DMS114 treated with DMSO at 0.1 percent for 48 hours (cell line): ENCODE measurements around the gene KCNJ12.
"Not testable (repeated sequence)": the region's sequence is repeated elsewhere in the genome, so short reads cannot be mapped to it uniquely, and the experiment has no call there.

Experiments
- DNase-seq: peaks from one replicate; lab custom pipeline; 2025; ENCODE audit not compliant: unreplicated experiment; lab: John Stamatoyannopoulos, UW

The KCNJ12 gene

DNA sequence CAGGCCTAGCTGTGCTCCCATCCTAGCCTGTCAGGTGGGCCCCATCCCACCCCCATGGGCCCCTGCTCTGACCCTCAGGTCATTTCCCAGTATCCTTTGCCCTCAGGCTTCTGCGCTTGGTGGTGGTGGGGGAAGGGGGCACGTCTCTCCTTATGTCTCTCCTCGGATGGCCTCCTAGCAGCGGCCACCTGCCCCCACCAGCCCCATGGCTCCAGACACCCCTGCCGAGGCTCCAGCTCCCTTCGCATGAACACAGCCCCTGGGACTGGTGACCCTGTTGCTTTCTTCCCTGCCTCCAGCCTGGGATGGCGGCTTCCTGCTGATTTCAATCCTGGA, 27.3 kb upstream of the KCNJ12 start:
- DNase-seq, result not testable (repeated sequence)

DNA sequence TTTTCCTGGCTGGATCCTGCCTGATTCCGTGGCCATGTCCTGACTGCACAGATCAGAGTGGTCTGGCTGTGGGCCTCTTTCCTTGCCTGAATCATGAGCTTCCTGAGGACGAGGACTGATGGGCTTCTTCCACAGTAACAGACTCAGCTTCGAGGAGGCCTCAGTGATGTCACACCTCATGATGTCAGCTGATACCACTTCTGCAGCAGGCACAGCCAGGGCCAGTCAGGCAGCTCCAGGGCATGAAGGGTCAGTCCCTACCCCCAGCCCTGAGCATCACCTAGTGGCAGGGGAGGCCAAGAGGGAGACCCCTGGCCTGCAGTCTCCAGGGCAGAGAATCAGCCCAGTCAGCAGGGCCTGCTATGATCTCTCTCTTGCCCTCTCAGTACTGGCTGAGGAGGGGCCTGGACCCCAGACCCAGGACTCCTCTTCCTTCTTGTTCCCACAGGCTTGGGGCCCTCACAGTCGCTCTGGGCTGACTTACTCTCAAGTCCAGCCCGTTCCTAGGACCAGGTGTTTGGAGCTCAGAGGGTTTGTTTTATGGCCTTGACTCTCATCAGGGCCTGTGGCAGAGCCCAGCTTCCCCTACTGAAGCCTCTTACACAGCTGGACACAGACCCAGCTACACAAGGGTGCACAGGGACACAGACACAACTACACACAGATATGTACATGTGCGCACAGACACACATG, 26.7 kb upstream of the KCNJ12 start:
- DNase-seq, result not testable (repeated sequence)

DNA sequence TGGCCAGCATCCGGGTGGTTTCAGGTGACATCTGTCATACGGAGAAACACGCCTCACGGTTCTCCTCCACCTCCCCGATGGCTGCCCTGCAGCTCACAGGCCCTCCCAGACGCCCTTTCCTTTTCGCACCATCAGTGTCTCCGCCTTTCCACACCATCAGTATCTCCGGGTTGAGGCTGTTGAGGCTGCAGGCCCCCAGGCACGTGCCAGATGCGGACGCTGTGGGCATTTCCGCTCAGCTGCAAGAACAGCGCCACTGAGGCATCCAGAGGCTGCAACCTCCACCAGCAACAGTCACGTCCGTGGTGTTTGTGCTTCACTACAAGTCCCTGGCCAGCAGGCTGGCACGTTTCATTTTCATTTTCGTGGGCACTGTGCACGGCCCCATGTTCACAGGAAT, 25.7 kb upstream of the KCNJ12 start:
- DNase-seq, result not testable (repeated sequence)

DNA sequence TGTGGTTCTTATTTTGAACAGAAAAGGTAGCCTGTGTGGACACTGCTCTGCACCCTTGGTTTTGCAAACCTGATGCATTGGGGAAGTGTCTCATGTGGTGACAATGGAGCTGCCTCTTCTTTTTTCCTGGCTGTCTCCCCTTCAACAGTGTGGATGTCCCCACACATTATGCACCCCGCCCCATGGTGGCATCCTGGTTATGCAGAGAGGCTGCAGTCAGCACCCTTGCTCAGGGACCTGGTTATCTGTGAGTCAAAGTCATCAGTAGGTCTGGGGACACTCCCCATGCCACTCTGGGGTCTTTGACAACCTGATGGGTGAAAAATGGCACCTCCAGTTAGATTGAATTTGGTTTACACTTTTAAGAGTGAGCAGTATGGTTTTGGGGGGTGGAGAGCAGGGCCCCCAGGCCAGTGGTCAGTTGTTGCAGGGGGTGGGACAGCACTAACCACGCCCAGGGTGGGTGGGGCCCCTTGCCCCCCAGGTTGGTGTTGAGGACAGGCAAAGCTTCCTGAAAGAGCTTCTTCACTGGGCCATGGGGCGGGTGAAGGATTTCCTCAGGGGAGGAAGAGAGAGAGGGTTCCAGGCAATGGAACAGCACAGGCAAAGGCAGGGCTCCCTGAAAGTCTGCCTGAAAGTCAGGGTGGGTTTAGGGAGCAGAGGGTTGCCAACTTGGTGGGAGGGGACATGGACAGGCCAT, 24.6 kb upstream of the KCNJ12 start:
- no peak for DNase-seq

DNA sequence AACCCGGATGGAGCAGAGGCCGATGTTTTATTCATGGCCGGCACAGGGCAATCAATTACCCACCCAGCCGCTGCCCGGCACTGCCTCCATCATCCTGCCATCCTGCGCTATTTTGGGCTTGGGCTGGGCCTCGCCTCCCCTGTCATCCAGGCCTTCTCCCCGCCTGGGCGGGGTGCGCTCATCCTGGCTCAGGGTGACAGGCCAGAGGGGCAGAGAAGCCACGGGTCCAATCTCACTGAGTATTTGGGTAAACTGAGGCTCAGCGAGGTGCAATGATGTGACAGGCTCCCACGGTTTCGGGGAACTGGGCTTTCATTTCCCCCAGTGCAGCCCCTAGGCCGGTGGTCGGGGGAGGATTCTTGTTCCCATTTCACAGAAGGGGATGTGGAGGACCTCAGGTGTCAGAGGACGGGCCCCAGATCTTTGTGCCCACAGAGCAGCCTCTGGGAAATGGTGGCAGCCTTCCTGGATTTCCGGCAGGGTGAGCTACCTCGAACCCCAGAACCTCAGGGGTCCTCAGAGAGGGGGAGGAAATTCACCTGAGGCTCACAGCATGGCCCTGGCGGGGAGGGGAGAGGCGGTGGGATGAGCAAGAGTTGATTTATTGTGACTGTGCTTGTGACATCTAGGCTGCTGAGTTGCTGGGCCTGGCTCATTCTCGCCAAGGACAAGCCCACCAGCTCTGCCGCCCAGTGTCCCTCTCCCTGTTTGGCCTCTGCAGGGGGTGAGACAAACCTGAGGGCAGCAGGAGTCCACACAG, 23.8 kb upstream of the KCNJ12 start:
- no peak for DNase-seq

DNA sequence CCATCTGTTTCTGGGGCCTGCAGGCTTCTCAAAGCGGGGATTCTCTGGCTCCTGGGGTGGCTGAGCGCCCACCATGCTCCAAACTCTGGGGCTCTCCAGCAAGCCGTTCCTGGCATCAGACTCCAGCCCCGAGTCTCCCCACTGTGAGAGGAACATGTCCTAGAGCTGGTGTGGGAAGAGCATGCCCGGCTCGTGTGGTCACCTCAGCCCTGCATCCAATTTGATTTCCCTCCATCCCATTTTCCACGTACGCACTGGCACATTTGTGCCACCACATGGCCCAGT, 23.2 kb upstream of the KCNJ12 start:
- no peak for DNase-seq

DNA sequence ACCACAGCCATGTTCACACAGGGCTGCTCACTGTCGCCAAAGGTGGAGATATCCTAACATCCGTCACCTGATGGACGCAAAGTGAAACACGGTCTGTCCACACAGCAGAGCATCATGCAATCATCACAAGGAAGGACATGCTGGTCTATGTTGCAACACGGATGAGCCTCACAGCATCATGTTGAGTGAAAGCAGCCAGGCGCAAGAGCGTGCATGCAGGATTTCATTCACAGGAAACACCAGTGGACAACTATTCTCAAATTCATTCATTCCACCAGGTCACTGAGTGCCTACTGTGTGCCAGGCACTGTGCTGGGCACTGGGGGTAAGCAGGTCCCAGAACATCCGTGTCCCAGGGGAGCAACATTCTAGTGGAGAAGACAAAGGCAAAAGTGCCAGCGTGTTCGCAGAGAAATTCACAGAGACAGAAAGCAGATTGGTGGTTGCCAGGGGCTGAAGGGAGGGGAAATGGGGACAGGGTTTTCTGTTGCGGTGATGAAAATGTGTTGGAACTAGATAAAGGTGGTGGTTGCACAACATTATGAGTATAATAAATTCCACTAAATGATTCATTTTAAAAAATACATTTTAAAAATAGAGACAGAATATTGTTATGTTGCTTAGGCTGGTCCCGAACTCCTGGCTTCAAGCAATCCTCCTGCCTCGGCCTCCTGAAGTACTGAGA, 22.7 kb upstream of the KCNJ12 start:
- DNase-seq, result no peak

DNA sequence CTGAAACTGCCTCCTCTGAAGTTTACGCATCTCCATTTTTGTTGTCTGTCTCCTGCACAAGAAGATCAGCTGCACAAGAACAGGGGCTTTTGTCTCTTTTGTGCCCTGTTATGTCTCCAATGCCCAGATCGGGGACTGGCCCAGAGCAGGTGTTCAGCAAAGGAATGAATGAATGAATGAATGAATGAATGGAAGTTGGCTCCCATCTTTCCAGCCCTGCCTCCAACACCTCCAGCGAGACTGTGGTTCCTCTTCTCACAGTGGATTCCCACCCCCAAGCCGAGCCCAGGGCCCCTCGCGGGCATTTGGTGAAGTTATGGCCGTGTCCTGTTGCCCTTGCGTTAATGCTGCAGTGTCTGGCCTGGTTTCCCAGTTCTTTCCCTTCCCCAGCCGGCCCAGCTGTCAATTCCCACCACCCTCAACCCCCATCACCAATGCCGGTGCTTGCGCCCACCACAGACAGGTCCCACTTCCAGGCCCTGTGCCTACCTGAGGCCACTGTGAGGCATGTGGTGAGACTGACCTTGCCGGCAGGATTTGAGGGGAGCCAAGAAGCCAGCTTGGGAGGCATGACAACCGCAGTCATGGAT, 21.3 kb upstream of the KCNJ12 start:
- no peak for DNase-seq

DNA sequence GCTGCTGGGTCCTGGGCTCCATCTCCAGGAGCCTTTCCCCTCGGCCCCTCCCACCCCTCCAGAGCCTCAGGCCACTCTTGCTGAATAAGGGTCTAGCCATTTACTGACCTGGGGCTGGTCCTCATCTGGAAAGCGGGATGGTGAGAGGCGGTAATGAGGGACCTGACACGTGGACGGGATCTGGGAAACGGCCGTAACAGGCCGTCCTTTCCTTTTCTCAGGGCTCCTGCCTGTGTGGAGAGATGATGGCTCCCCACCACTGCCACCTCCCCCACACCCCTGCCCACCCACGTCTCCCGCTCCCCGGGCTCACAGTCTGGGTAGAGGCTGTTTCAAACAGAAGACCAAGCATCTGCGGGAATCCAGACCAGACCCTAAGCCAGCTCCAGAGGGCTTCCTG, 20.6 kb upstream of the KCNJ12 start:
- DNase-seq, result no peak

DNA sequence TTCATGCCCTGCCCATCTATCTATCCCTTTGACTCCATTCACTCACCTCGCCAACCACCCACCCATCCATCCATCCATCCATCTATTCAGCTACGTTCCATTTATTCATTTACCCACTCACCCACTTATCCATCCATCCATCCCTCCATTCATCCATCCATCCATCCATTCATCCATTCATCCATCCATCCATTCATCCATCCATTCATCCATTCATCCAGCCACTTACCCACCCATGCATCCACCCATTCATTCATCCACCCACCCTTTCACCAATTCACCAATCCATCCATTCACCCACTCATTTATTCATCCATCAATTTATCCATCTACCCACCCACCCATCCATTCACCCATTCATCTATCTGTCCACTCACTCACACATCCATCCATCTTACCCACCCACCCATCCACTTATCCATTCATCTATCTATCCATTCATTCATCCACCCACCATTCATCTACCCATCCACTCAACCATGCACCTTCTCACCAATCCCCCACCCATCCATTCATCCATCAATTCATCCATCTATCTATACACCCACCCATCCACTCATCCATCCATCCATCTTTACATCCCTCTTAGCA, 19.5 kb upstream of the KCNJ12 start:
- DNase-seq, result no peak

DNA sequence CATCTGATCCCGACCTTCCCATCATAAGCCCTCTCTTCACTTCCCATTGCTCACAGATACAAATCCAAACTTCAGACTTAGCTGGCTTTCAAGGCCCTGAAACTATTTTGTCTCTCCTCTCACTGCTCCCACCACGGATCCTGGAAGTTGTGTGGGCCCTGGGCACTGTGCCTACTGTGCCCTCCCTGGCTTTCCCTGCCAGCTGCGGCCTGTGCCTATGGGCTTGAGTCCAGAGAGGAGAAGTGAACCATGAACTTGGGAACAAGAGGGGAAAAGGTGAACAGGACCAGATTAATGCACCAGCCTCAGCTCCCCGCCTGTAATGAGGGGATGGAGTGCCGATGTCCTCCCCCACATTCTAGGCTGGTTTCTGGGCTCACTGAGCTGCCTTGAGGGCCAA, 18.9 kb upstream of the KCNJ12 start:
- DNase-seq, result no peak

DNA sequence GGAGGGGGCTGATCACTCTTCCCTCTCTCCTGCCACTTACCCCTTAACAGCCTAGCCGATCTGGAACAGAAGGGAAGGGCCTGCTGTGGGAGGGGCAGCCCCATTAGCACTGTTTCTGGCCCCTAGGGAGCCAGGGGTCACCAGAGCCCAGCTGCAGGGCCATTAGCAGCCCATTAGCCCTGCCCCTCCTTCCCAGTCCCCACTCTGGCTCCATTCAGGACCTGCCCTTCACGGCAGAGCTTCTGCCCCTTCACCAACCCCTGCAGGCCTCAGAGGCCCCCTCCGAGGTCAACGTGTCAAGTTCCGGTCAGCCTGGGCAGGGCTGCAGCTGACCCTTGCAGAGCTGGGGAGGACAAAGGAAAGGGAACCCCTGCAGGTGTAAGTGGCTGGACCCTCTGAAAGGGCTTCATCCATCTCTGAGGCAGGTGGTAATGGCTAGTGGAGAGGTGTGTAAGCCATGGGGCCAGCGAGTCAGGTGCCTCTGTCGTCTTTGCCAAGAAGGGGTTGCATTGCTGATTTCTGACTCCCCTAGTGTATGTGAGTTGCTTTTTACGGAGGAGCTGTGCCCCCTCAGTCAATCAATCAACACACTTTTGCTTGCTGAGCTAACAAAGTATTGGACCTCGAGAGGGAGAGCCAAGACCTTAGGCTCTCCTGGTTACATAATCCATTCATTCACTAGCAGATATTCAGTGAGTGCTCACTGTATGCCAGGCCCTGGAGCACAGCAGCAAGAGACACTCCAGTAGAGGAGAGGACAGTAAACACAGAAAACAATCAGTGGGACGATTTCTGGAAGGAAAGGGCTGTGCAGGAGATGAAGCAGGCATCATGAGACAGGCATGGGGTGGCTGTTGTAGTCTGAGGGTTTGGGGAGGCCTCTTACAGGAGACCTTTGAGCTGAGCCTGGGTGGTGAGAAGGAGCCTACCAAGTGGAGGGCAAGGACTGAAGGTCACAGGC, 18.2 kb upstream of the KCNJ12 start:
- DNase-seq, result no peak

DNA sequence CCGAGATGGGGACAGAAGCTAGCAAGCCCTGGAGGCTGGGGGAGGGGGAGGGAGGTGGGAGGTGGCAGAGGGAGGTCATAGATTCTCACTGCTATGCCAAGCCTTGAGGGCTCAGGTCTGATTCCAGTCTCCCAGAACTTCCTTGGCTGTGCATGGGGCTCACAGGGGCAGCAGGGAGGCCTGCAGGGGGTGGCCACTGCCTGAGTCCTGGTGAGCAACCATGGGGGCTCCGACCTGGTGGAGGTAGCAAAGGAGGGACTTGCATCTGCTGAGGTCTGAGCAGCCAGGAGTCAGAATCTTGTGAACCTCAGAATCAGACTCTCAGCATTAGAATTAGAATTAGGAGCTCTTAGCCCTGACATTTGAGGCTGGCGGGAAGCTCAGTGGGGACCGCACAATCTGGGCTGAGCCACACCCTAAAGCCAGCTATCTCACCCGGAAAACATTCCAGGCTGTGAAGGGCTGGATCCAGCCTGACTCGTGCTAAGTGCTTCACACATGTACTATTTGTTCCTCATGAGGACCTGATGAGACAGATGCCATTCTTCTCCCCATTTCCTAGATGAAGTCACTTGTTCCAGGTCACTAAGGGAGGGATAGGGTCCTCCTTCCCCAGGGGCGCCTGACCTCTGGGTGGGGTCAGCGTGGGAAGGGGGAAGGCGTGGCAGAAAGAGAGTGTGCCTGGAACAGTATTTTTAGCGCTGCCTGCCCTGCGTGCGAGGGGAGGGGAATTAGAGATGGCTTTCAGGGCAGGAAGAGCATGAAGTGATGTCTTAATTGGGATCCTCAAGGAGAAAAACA, 17.3 kb upstream of the KCNJ12 start:
- no peak for DNase-seq

DNA sequence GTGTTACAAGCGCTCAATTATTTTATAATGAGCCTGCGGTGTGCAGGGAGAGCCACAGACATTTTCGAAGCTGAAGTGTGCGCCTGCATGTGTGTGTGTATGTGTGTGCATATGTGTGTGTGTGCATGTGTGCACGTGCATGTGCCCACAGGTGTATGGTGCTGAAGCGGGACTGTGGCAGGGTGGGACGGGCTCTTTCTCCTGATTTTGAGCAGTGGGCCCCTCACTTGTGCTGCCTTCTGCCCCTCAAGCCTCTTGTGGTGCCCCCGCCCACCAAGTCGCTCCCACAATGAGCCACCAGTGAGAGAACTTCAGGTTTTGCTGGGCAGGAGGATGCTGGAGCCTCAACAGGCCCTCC, 16.7 kb upstream of the KCNJ12 start:
- DNase-seq, result no peak

DNA sequence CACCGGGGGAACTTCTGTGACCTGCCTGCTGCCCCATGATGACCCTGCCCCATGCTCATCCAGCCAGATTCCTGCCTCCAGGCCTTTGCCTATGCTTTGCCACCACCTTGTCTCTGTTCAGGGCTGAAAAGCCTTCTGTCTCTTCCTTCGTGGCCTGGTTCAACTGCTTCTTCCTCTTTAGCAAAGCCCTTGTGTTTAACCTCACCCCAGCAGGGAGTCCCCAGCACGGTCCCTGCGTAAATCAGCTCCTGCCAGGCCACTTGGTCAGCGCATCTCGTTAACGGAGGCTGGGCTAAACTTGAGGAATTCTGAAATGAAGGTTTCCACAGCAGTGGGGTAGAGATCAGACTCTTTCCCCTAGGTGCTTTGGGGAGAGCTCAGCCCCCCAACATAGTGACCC, 16.1 kb upstream of the KCNJ12 start:
- no peak for DNase-seq

DNA sequence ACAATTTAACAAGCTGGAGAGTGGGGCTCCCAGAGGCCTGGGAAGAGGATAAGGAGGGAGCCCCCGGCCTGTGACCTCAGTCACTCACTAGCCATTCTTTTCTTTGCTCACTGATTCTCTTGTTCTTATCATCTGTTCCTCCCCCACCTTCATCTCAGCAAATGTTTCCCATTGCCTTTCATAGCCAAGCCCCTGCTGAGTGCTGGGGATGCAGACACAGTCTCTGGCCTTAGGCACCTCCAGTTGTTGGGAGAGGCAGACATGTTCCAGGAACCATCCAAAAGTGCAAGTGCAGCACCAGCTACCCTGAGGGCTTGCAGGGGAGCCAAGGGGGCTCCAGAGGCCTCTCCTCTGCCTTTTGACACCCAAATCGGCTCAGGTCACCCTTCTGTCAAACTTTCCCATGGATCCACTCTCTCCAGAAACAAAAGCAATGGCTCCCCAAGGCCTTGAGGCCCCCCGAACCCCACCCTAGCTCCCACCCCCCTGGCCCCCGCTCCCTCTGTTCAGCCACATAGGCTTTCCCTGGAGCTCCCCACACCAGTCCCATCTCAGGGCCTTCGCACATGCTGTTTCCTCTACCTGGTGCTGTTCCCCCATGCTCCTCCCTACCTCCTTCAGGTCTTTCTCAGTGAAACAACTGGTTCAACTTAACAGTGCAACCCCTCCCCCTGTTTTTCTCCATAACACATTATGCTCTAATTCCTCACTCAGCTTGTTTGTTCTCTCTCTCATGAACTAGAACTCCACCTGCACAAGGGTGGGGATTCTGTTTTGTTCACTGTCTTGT, 14.9 kb upstream of the KCNJ12 start:
- no peak for DNase-seq

DNA sequence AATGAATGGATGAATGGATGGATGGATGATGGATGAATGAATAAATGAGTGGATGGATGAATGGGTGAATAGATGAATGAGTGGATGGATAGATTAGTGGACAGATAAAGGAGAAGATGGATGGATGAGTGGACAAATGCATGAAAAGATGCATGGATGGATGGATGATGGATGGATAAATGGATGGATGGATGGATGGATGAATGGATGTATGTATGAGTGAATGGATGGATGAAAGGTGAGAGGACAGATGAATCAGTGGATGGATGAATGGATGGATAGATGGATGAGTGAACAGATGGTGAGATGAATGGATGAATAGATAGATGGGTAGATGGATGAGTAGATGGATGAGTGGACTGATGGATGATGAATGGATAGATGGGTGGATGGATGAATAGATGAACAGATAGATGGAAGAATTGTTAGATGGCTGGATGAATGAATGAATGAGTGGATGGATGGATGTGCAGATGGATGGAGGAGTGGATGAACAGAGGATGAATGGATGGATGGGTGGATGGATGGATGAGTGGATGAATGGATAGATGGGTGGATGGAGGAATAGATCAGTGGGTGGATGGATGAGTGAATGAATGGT, 13.7 kb upstream of the KCNJ12 start:
- DNase-seq, result no peak
